ENCODE results near the gene GAMT. TPM values are rescaled to one million over a fixed set of nuclear protein-coding genes. Genes with fewer than 3 reads are reported as not detected.

GAMT gene
- total and polyA plus RNA-seq, 2 of the 13 experiments (the other 11 are each of a cell fraction or from before 2014, with no cell fraction given): 115 to 124 TPM

GRCh38 chr19:1383312-1384084 is 17.8 kb downstream of the GAMT start, which contains the start of gene NDUFS7 (continued):
- TF ChIP-seq TAF1 (CRISPR knock-in tag; IDR thresholded peaks at IDR 0.05): peak; percentile 72; the same call in 1 of the 2 replicates
- TF ChIP-seq, protein P1, sequence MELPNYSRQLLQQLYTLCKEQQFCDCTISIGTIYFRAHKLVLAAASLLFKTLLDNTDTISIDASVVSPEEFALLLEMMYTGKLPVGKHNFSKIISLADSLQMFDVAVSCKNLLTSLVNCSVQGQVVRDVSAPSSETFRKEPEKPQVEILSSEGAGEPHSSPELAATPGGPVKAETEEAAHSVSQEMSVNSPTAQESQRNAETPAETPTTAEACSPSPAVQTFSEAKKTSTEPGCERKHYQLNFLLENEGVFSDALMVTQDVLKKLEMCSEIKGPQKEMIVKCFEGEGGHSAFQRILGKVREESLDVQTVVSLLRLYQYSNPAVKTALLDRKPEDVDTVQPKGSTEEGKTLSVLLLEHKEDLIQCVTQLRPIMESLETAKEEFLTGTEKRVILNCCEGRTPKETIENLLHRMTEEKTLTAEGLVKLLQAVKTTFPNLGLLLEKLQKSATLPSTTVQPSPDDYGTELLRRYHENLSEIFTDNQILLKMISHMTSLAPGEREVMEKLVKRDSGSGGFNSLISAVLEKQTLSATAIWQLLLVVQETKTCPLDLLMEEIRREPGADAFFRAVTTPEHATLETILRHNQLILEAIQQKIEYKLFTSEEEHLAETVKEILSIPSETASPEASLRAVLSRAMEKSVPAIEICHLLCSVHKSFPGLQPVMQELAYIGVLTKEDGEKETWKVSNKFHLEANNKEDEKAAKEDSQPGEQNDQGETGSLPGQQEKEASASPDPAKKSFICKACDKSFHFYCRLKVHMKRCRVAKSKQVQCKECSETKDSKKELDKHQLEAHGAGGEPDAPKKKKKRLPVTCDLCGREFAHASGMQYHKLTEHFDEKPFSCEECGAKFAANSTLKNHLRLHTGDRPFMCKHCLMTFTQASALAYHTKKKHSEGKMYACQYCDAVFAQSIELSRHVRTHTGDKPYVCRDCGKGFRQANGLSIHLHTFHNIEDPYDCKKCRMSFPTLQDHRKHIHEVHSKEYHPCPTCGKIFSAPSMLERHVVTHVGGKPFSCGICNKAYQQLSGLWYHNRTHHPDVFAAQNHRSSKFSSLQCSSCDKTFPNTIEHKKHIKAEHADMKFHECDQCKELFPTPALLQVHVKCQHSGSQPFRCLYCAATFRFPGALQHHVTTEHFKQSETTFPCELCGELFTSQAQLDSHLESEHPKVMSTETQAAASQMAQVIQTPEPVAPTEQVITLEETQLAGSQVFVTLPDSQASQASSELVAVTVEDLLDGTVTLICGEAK (IDR thresholded peaks at IDR 0.05): peak; percentile 75
- TF ChIP-seq, protein P1 (CRISPR knock-in tag; IDR thresholded peaks at IDR 0.05): peak; percentile 88
- TF ChIP-seq ZNF451 (CRISPR knock-in tag; IDR thresholded peaks at IDR 0.05): peak; percentile 83
- TF ChIP-seq ZNF234 (CRISPR knock-in tag; conservative IDR thresholded peaks at IDR 0.05): peak; percentile 97
- 0 out of 2 replicates have a peak, but pooled peaks have one; percentile 43 for TF ChIP-seq ZSCAN9 (CRISPR knock-in tag; IDR thresholded peaks at IDR 0.05; ENCODE audit: borderline replicate concordance)
- TF ChIP-seq, protein P2, sequence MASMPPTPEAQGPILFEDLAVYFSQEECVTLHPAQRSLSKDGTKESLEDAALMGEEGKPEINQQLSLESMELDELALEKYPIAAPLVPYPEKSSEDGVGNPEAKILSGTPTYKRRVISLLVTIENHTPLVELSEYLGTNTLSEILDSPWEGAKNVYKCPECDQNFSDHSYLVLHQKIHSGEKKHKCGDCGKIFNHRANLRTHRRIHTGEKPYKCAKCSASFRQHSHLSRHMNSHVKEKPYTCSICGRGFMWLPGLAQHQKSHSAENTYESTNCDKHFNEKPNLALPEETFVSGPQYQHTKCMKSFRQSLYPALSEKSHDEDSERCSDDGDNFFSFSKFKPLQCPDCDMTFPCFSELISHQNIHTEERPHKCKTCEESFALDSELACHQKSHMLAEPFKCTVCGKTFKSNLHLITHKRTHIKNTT (CRISPR knock-in tag; IDR thresholded peaks at IDR 0.05): no peak
- TF ChIP-seq BHLHE40 (IDR thresholded peaks at IDR 0.05; ENCODE audit: low read length): peak; percentile 82
- peak; percentile 89 for TF ChIP-seq SP4 (CRISPR knock-in tag; IDR thresholded peaks at IDR 0.05)
- TF ChIP-seq, protein P3, sequence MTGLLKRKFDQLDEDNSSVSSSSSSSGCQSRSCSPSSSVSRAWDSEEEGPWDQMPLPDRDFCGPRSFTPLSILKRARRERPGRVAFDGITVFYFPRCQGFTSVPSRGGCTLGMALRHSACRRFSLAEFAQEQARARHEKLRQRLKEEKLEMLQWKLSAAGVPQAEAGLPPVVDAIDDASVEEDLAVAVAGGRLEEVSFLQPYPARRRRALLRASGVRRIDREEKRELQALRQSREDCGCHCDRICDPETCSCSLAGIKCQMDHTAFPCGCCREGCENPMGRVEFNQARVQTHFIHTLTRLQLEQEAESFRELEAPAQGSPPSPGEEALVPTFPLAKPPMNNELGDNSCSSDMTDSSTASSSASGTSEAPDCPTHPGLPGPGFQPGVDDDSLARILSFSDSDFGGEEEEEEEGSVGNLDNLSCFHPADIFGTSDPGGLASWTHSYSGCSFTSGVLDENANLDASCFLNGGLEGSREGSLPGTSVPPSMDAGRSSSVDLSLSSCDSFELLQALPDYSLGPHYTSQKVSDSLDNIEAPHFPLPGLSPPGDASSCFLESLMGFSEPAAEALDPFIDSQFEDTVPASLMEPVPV (CRISPR knock-in tag; IDR thresholded peaks at IDR 0.05): peak; percentile 93
- peak; percentile 81 for TF ChIP-seq HCFC1 (IDR thresholded peaks at IDR 0.05; ENCODE audit: low read depth, low read length)
- TF ChIP-seq ZIK1 (CRISPR knock-in tag; IDR thresholded peaks at IDR 0.05; ENCODE audit: borderline replicate concordance, low read depth): 0 out of 2 replicates have a peak, but pooled peaks have one; percentile 88
- TF ChIP-seq, protein P4, sequence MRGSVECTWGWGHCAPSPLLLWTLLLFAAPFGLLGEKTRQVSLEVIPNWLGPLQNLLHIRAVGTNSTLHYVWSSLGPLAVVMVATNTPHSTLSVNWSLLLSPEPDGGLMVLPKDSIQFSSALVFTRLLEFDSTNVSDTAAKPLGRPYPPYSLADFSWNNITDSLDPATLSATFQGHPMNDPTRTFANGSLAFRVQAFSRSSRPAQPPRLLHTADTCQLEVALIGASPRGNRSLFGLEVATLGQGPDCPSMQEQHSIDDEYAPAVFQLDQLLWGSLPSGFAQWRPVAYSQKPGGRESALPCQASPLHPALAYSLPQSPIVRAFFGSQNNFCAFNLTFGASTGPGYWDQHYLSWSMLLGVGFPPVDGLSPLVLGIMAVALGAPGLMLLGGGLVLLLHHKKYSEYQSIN (CRISPR knock-in tag; IDR thresholded peaks at IDR 0.05; ENCODE audit: borderline replicate concordance): peak; percentile 92; the same call in 1 of the 2 replicates
- TF ChIP-seq ZZZ3 (CRISPR knock-in tag; IDR thresholded peaks at IDR 0.05; ENCODE audit: borderline replicate concordance): peak; percentile 93
- TF ChIP-seq ZNF264 (CRISPR knock-in tag; IDR thresholded peaks at IDR 0.05): no peak; the same call in none of the 2 replicates
- peak; percentile 95; the same call in 1 of the 2 replicates for TF ChIP-seq ZNF510 (CRISPR knock-in tag; IDR thresholded peaks at IDR 0.05; ENCODE audit: low read depth)

Data from HepG2 (cell line).